DMS53 (cell line): Measurements from ENCODE around the gene VANGL2.

Source experiments
- DNase-seq: peaks from one replicate; lab custom pipeline; 2025; lab: John Stamatoyannopoulos, UW

The VANGL2 gene

GRCh38 chr1:160428655-160429054 lies 28.3 kb downstream of the VANGL2 start:
- peak; percentile 86 for DNase-seq

- no peak for DNase-seq
Measured at GRCh38 chr1:160429125-160429561, 28.8 kb downstream of the VANGL2 start.

- no peak for DNase-seq
Measured at GRCh38 chr1:160429702-160430535, 29.6 kb downstream of the VANGL2 start.

GRCh38 chr1:160431006-160431405 lies 30.6 kb downstream of the VANGL2 start:
- DNase-seq = no peak

GRCh38 chr1:160431571-160431970 lies 31.2 kb downstream of the VANGL2 start:
- no peak for DNase-seq

GRCh38 chr1:160432371-160432786 lies 32.0 kb downstream of the VANGL2 start:
- DNase-seq = no peak

GRCh38 chr1:160436966-160437365 lies 36.6 kb downstream of the VANGL2 start:
- no peak for DNase-seq

GRCh38 chr1:160437432-160438316 lies 37.3 kb downstream of the VANGL2 start:
- peak; percentile 46 for DNase-seq

- DNase-seq = no peak
Measured at GRCh38 chr1:160438317-160438918, 38.1 kb downstream of the VANGL2 start.

GRCh38 chr1:160438935-160439334 lies 38.6 kb downstream of the VANGL2 start:
- peak; percentile 13 for DNase-seq

GRCh38 chr1:160439718-160440117 lies 39.4 kb downstream of the VANGL2 start:
- DNase-seq = no peak

- no peak for DNase-seq
Measured at GRCh38 chr1:160446945-160447600, 46.7 kb downstream of the VANGL2 start.

GRCh38 chr1:160449494-160449893 lies 49.1 kb downstream of the VANGL2 start:
- DNase-seq = no peak

GRCh38 chr1:160451119-160451858 lies 50.9 kb downstream of the VANGL2 start:
- DNase-seq = peak; percentile 64

GRCh38 chr1:160451859-160452232 lies 51.5 kb downstream of the VANGL2 start:
- no peak for DNase-seq

- DNase-seq = no peak
Measured at GRCh38 chr1:160453443-160453842, 53.1 kb downstream of the VANGL2 start.

- no peak for DNase-seq
Measured at GRCh38 chr1:160454371-160455152, 54.2 kb downstream of the VANGL2 start.

- DNase-seq = no peak
Measured at GRCh38 chr1:160455153-160455517, 54.8 kb downstream of the VANGL2 start.

GRCh38 chr1:160459056-160459455 lies 58.7 kb downstream of the VANGL2 start:
- DNase-seq = no peak

GRCh38 chr1:160459687-160460086 lies 59.3 kb downstream of the VANGL2 start:
- DNase-seq = no peak
